ENCODE results near the gene TMEM121.
"Not testable (repeated sequence)": the region's sequence is repeated elsewhere in the genome, so short reads cannot be mapped to it uniquely, and the experiment has no call there.

TMEM121 gene

DNA sequence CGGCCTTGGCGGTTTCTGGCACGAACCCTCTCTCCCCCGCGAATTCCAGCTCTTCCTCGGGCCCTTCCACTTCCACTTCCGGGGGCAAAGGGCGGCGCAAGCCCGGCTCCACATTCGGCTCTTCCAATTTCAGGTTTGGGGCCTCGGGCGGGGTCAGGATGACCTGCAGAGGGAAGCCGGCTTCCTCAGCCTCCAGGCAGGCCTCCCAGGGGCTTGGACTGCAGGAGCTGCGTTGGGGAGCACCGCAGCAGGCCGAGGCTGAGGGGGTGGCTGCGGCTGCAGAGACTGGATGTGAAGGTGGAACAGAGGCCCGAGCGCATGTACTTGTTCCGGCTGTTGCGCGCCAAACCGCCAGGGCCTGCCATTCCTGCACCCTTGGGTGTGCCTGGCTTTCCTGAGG is 20.7 kb downstream of the TMEM121 start:
- not testable (repeated sequence) for DNase-seq

DNA sequence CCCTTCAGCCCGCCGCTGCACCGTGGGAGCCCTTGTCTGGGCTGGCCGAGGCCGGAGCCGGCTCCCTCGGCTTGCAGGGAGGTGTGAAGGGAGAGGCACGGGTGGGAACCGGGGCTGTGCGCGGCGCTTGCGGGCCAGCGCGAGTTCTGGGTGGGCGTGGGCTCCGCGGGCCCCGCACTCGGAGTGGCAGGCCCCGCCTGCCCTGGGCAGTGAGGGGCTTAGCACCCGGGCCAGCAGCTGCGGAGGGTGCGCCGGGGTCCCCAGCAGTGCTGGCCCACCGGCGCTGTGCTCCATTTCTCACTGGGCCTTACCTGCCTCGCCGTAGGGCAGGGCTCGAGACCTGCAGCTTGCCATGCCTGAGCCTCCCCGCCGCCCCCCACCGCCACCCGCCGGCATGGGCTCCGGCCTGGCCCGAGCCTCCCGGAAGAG is 21.4 kb downstream of the TMEM121 start:
- DNase-seq = no peak

DNA sequence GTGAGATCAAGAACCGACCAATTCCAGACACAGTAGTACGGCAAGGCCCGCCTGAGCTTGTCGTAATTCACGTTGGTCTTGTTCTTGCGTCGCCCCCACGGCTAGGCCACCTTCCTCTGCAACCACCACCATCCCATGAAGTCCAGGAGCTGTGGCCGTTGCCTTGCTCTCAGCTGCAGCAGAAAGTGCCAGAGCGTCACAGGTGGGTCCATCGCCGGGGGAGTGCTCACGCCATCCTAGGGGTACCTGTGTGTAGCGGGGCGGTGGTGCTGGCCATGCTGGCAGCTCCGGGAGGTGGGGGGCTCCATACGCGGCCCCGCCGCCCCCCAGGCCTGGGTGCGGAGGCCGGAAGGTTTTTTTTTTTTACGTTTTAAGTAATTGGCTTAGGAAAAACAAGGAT is 23.1 kb downstream of the TMEM121 start:
- no peak for DNase-seq

DNA sequence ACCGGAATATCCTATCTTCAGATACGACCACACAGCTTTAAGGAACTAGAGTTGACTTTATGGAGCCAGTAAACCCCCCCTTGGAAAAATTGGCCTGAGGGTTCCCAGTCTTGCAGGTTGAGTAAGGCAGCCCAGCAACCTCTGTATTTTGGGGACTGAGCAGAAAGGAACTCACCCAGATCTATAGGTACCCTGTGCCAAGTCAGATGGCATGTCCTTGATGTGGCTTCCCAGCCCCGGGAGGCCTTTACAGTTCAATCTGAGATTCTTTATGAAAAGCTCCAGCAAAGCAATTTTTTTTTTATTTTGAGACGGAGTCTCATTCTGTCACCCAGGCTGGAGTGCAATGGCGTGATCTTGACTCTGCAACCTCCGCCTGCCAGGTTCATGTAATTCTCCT is 27.6 kb downstream of the TMEM121 start:
- DNase-seq = no peak

DNA sequence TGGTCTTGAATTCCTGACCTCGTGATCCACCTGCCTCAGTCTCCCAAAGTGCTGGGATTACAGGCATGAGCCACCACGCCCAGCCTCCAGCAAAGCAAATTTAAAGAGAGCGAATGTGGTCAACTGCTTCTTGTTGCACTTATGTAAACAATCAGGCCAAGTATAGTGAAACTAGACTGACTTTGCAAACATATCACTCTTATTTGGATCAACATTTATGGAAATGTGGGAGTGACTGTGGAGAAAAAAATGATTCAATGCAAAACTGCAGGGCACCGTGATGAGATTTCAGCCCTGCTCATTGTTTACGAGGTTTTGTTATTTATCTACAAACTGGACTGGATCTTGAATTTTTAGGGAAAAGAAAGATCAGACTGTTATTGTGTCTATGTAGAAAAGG is 28.1 kb downstream of the TMEM121 start:
- DNase-seq = no peak

DNA sequence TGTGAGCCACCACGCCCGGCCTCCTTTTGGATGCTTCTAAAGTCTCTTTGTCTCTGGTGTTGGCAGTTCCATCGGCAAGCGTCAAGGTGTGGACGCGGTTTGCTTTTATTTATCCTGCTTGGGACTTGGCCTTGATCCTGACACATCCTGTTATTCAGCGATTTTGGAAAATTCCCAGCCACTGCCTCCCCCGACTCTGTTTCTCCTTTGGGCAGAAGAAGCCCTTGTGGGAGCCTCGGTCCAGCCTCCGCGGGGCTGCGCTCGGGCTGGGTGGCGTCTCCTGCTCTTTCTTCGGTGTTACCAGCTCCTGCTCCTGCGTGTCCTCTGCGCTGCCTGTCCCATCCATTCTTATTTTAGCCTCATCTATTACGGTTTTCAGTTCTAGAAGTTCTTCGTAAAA is 31.3 kb downstream of the TMEM121 start:
- DNase-seq = not testable (repeated sequence)

DNA sequence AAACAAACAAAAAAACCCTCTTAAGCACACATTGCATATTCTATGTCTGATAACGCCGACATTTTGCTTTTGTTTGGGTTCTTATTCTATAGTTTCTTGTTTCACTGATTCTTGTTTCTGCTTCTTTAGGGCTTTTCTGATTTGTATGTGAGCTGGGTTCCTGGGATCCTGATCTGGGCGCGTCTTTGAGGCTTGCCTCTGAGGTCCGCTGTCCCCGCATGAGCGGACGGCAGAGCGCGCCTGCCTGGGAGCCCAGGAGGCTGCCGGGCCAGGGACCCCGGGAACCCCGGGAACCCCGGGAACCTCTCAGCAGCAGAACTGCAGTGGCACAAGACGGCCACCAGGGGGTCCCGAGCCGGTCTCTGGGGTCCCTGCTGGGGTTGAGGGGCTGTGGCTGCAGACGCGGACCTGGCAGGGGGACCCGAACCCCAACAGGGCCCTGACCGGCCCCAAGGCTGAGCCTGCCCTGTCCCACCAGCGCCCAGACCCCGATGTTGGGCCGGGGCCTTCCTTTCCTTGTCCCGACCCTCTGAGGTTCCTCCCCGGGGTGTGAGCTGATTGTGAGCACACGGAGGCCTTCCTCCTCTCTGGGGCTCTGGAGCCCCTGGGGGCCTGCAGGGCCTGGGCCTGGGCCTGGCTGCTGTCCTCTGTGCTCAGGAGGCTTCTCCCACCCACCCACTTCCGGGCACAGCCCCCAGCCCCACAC is 32.2 kb downstream of the TMEM121 start:
- DNase-seq = not testable (repeated sequence)

DNA sequence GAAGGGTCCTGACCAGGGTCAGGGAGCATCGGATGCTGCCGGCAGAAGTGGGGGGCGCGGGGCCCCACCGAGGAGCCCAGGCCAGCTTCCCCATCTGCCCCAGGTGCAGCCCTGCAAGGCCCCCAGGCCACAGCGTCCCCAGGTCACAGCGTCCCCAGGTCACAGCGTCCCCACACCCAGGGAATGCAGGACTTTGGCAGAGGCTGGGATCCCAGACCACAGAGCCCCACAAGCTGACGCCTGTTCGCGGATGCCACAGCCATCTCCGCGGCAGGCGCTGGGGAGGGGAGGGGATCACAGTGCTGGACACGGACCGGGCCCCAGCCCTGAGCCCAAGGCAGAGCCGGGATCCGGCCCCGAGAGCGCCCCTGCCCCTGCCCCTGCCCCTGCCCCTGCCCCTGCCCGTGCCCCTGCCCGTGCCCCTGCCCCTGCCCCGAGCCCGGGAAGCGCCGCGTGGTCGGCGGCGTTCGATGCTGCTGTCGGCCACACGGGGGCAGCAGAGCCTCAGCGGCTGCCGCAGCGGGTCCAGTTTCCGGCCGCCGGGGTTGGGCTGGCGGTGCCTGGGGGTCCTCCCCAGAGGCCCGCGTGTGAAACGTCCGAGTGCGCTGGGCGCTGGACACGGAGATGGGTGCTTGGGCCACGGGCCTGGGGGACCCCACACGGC is 33.1 kb downstream of the TMEM121 start:
- not testable (repeated sequence) for DNase-seq

DNA sequence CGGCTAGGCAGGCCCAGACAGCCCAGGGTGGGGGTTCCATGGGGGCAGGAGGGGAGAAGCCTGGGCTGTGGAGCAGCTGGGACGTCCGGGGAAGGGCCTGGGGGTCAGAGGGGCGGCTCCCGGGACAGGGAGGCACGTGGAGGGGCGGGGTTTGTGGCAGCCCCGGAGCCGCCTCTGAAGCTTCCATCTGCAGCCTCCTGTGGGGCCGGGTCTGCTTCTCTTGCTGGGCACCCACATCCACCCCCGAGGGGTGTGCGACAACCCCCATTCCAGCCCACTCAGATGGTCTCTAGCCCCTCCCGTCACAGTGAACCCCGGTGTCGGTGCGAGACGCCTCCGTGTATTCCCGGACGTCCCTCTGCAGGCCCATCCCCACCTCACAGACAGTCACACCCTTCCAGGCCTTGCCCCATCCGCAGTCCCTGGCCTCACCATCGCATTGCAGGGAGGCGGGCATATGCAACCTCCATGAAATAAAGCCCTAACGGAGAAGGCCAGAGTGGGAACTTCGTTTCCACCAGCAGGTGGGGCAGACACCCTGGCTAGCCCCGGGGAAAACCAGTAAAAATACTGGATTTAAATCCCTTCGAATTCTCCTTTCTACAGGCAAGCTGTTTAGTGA is 33.8 kb downstream of the TMEM121 start:
- not testable (repeated sequence) for DNase-seq

DNA sequence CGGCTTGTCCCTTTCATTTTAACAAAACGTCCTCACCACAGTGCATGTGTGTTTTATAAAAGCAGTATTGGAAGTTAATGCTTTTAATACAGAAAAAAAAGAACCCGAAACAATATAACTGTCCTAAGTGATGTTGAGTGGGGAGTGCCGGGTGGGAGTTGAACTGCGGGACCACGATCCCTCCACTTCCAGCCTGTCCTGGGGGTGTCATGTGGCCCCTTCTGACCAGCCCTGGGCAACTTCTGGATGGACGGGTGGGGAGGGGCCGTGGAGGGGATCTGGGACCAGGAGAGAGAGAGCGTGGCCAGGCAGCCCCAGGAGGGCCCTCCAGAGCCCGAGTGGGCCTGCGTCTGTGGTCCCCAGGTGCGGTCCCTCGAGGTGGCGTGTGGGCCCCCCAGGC is 35.0 kb downstream of the TMEM121 start:
- DNase-seq = not testable (repeated sequence)

DNA sequence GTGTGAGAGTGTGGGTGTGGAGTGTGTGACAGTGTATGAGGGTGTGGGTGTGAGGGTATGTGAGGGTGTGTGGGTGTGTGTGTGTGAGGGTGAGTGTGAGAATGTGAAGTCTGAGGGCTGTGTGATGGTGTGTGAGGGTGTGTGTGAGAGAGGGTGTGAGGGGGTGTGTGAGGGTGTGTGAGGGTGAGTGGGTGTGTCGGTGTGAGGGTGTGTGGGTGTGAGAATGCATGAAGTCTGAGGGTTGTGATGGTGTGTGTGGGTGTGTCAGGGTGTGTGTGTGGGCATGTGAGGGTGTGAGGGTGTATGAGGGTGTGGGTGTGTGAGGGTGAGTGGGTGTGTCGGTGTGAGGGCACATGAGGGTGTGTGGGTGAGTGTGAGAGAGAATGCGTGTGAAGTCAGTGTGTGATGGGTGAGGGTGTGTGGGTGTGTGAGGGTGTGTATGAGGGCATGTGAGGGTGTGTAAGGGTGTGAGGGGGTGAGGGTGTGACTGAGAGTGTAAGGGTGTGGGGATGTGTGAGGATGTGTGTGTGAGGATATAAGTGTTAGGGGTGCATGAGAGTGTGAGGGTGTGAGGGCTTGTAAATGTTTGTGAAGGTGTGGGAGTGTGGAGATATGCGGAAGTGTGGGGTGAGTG is 36.4 kb downstream of the TMEM121 start:
- DNase-seq = no peak

DNA sequence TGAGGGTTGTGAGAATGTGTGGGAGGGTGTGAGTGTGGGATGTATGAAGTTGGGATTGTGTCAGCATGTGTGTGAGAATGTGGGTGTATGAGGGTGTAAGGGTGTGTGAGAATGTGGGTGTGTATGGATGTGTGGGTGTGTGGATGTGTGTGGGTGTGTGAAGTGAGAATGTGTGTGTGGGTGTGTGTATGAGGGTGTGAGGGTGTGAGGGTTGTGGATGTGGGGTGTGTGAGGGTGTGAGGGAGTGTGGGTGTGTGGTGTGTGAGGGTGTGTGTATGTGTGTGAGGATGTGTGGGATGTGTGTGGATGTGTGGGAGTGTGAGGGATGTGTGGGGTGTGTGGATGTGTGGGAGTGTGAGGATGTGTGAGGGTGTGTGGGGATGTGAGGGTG is 37.0 kb downstream of the TMEM121 start:
- no peak for DNase-seq

DNA sequence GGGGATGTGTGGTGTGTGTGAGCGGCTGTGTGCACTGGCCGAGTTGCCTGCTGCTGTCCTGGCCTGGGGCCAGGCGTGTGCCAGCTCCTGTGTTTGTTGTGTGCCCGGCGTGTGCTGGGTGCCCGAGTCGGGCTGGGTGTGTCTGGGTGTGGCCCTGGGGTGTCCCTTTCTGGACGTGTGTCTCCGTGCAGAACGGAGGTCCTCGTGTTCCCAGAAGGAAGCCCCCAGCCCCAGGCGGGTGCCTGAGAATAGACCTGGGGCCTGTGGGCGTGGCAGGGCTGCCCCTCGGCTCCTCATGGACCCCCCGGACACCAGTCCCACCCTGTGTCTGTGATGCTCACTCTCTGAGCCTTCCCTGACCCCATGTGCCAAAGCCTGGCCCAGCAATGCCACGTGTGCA is 38.2 kb downstream of the TMEM121 start:
- not testable (repeated sequence) for DNase-seq

DNA sequence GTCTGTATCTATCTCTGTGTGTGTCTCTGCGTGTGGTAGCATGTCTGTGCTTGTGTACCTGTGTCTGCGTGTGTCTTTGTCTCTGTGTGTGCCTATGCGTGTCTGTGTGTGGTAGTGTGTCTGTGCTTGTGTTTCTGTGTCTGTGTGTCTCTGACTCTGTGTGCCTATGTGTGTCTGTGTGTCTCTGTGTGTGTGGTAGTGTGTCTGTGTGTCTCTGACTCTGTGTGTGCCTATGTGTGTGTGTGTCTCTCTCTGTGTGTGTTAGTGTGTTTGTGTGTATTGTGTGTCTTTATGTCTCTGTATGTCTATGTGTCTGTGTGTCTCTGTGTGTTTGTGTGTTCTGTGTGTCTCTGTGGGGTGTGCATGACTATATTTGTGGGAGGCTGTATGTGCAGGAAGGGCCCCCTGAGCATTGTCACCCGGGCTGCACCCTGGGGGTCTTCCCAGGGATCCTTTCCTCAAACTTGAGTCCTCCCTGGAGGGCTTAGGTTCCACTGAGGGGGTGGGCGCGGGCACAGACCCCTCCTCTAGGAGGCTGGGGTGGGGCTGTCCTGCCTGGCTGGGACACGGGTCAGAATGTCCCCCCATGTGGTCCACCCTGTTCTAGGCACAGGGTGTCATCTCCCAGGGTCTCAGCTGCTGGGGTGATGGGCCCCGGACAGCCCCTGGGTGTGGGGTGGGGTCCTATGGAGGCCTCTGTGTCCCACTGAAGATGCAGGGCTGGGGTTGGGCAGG is 39.0 kb downstream of the TMEM121 start:
- not testable (repeated sequence) for DNase-seq

DNA sequence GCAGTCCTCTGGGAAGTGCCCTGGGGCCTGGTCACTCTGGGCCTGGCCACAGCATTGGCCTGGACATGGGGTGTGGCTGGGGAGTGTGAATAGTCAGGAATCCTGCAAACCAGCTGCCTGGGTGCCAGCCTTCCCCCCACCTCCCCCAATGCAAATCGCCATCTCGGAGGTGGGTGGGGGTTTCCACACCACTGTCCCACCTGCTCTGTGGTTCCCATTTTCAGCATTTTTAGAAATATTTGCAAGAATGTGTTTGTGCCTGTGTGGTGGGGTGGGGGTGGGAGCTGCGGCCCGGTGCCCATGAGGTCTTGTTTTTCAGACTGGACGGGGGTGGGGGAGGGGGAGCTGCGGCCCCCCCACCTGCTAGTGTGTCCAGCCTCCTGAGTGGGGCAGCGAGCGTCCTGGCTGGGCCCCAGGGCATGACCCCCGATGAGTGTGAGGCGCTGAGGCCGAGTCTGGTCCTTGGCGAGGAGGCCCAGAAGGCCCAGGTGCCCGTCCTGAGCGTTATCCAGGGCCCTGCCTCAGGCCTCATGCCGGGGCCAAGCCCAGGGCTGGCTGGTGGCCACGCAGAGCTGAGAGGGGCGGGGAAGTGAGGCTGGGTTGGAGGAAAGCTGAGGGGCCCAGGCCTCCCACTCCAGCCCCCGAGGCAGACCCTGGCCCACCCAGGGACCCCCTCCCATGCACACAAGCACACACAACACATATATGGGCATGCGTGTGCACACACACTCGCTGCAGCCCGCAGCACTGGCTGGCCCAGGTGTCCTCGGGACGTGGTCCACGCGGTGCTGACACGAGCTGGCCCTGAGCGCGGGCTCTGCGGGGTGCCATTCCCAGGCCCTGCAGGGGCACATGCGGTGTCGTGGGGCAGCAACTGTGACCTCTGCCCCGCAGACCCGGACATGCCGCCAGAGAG is 40.1 kb downstream of the TMEM121 start:
- not testable (repeated sequence) for DNase-seq

DNA sequence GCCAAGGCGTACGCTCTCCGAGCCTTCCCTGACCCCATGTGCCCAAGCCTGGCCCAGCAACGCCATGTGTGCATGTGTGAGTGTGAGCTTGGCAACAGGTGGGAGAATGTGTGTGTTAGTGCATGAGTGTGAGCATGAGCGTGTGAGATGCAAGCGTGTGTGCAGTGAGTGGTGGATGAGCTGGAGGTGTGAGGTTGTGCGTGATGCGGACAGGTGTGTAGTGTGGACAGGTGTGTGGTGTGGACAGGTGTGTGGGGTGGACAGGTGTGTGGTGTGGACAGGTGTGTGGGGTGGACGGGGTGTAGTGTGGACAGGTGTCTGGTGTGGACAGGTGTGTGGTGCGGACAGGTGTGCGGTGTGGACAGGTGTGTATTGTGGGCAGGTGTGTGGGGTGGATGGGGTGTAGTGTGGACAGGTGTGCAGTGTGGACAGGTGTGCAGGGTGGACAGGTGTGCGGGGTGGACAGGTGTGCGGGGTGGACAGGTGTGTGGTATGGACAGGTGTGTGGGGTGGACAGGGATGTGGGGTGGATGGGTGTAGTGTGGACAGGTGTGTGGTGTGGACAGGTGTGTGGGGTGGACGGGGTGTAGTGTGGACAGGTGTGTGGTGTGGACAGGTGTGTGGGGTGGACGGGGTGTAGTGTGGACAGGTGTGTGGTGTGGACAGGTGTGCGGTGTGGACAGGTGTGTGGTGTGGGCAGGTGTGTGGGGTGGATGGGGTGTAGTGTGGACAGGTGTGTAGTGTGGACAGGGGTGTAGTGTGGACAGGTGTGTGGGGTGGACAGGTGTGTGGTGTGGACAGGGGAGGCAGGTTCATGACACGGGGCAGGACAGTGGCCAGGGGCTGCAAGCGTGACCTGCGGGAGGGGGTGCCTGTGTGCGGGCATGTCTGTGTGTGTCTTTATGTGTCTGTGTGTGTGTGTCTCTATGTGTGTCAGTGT is 41.1 kb downstream of the TMEM121 start:
- not testable (repeated sequence) for DNase-seq

DNA sequence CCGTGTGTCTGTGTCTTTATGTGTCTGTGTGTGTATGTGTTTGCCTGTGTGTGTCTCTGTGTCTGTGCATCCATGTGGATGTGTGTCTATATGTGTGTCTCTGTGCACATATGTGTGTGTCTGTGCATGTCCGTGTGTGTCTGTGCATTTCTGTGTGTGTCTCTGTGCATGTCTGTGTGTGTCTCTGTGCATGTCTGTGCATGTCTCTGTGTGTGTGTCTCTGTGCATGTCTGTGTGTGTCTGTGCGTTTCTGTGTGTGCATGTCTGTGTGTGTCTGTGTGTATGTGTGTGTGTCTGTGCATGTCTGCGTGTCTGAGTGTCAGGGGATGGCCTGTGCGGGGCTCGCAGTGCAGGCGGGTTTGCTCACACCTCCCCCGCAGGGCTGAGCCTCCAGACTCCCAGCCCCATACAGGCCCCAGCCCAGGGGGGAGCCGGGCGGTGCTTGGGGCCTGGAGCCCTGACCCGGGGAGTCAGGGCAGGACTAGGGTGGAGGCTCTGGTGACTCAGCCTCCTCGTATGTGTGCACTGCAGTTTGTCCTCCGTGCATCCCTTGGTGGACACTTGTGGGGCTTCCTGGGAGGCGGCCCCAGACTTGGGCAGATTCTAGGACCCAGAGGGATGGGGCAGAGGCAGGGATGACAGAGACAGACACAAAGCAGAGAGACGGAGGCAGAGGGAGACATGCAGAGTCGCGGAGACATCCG is 41.9 kb downstream of the TMEM121 start:
- not testable (repeated sequence) for DNase-seq

DNA sequence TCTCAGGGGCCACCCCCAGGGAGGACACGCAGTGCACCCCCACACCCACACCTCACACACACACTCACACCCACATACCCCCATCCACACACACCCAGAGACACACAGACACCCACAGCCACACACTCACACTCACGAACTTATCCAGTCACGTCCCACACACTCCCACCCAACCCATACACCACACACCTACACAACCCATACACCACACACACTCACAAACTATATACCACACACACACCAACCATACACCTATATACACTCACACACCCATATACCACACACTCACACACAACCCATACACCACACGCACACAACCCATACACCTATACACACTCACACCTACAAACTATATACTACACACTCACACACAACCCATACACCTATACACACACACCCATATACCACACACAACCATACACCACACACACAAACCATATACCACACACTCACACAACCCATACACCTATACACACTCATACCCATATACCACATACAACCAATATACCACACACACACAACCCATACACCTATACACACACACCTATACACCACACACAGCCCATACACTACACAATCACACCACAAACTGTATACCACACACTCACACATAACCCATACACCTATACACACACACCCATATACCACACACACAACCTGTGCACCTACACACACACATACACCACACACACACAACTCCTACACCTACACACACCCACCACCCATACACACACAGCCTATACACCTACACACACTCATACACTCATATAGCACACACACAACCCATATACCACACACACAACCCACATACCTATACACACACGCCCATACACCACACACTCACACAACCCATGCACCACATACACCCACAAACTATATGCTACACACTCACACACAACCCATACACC is 42.7 kb downstream of the TMEM121 start:
- no peak for DNase-seq

DNA sequence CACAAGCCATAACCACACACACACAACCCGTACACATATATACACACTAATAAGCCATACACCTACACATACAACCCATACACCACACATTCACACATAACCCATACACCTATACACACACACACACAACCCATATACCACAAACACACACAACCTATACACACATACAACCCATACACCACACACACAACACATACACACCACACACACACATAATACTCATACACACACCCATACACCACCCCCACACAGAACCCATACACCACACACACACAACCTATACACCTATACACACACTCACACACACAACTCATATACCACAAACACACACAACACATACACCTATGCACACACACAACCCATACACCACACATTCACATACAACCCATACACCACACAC is 44.1 kb downstream of the TMEM121 start:
- DNase-seq = no peak
